HG03060 (cell line): ENCODE measurements around the gene SINHCAF.

Experiments used
- ATAC-seq: cut with Tn5 transposase; IDR thresholded peaks from one replicate; pipeline ENCODE4 v1.9.1; 2021; ENCODE audit warnings: low read depth, moderate number of reproducible peaks; ENCODE audit not compliant: unreplicated experiment

SINHCAF gene

GRCh38 chr12:31337952-31338351, 12.0 kb upstream of the SINHCAF start:
- ATAC-seq: no peak

DNA sequence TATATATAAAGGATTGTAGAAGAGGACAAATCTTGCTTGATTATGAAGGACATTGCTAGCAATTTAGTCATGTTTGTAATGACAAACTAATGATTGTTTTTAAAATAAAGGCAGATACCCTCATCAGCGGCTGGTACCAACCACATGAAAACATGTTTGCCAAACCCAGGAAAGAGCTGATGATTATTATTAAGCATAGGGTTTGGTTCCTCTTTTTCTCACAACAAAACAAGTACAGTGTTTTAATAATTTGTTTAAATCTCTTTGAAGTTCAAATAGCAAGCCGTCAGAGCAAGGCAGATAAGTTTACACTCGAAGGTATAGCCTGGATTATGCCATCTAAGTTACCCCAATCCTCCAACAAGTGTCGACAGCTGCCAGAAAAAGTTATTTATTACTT, 5.3 kb upstream of the SINHCAF start:
- no peak for ATAC-seq

DNA sequence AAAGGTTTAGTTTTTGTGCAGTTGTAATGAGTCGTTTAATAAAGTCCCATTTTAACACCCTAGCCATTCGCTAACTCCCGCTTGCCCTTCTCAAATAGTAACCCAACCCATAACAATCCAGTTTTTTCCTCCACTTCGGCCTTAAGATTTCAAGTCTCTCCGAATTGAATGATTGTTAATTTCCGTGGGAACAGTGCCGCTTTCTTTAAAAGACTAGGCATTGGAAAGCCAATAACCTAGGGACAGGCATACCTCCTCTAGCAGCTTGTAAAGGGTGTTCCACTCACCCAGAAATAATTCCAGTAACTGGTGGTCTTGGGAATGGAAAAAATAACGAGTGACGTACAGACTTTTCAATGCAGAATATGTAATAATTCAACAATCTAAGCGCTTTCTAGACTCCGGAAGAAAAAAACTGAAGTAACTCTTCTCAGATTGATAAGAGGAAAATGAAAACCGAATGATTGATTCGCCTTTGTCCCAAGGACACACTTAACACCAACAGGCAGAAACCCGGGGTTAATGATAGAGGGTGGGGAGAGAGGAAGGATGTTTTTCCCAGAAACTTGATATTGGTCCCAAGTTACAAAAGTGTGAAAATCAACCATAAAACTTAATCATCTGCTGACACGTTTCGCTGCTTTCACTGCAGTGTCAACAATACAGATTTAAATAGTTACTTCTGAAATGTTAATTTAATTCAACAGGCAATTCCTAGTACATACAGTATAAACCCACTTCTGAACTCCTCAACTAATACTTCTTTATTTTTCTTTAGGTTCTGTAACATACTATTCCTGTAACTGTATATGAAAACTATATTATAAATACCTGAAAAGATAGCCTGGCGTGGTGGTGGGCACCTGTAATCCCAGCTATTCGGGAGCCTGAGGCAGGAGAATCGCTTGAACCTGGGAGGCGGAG, 1.0 kb upstream of the SINHCAF start:
- ATAC-seq: no peak

DNA sequence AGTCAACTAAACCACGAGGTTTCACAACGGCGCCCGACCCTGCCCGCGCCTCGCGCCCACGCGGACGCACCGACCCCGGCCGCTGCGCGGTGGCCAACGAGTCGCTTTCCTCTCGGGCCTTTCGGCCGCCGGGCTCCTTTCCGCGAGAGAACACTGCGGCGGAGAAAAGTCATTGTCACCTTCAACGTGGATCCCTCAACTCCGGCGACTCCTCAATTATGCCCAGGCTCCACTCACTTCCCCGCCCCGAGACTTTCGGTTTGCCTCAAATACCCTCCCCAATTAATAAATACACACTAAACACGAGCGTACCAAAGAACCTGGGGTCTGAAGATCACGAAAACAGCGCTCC, 450 bp downstream of the SINHCAF start:
- ATAC-seq: no peak

GRCh38 chr12:31324845-31325523, 966 bp downstream of the SINHCAF start:
- no peak for ATAC-seq

GRCh38 chr12:31324116-31324844, 1.7 kb downstream of the SINHCAF start:
- no peak for ATAC-seq

GRCh38 chr12:31323391-31324115, 2.4 kb downstream of the SINHCAF start:
- no peak for ATAC-seq

- no peak for ATAC-seq
Observed at GRCh38 chr12:31322801-31323207, 3.1 kb downstream of the SINHCAF start.

GRCh38 chr12:31321897-31322228, 4.1 kb downstream of the SINHCAF start:
- ATAC-seq: no peak

GRCh38 chr12:31321186-31321896, 4.6 kb downstream of the SINHCAF start:
- no peak for ATAC-seq

- no peak for ATAC-seq
Observed at GRCh38 chr12:31318657-31319269, 7.2 kb downstream of the SINHCAF start.

DNA sequence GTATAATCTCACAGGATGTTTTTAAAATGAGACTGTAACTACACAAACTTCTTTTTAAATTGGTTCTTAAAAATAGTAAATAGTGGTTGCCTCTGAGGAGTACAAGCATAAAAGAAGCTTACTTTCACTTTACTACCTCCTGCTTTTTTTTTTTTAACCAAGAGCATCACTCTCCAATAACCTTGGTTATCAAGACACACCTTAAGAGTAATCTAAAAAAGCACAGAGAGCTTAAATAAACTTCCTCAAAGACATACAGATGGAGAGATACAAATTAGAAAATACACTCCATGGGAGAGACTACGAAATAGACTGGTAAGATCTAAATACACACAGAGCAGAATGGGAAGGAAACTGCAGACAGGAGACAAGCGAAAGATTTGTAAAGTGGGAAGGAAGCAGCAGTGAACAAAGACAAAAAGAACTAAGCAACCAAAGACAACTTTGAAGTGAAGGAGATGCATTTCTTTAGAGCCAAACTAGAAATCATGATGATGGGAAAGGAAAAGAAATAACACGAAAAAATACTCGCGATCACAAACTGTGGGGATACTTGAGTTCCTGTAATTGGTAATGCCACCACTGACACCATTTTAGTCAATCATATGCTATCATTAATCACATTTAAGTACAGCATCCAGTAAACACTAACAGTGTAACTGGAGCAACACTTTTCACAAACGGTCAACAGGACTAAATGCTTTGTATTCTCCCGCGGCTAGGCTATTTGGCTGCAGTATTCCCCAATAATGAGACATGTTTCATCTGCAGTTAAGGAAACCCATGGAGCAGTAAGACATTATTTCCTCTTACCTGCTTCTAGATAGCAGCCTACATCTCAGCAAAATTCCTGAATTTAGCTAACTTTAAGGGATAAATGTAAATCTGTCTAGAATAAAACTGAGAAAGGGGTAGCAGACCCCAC, 8.2 kb downstream of the SINHCAF start:
- ATAC-seq: no peak

- no peak for ATAC-seq
Observed at GRCh38 chr12:31316891-31317290, 9.1 kb downstream of the SINHCAF start.

GRCh38 chr12:31315784-31316465, 10.0 kb downstream of the SINHCAF start:
- no peak for ATAC-seq

- no peak for ATAC-seq
Observed at GRCh38 chr12:31315044-31315715, 10.8 kb downstream of the SINHCAF start.

DNA sequence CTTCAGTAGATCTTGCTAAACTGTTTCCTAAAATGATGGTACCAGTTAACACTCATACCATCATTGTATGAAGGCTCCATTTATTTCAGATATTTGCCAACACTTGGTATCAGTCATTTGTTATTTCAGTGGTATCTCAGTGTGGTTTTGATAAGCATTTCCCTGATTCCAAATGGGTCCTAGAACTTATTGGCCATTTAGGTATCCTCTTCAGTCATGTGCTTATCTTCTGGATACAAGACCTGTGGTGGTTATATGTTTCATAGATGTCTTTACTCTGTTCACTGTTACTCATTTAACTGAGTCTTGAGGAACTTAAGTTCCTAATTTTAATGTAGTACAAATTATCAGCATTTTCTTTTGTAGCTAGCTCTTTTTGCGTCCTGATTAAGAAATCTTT, 13.5 kb downstream of the SINHCAF start:
- no peak for ATAC-seq

DNA sequence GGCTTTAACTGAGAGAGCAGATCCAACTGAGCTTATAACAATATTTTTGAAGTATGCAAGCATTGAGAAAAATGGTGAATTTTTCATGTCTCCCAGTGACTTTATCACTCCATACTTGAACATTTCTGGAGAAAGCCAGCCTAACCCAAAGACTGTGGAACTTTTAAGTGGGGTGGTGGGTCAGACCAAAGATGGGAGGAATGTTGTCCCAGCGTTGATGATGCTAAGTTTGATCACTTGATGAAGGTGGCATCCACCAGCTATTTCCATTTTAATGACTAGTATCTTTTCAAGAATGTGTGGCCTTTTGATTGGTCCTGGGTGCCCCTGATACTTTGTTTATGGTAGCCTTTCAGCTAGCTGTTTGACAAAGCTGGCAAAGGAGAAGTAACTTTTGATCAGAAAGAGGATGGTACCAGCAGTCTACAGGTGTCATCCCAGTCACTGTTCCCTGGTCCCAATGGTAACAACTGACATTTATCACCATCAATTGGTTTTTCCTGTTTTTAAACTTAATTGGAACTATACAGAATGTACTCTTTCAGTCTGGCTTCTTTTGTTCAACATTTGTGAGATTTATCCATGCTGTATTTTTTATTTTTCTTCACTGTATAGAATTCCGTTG, 14.2 kb downstream of the SINHCAF start:
- ATAC-seq: no peak
